Natural killer cell (primary cell): Measurements from ENCODE around the gene LPIN1. TPM values are rescaled to one million over a fixed set of nuclear protein-coding genes. Genes with fewer than 3 reads are reported as not detected.
"Not testable (repeated sequence)": the region's sequence is repeated elsewhere in the genome, so short reads cannot be mapped to it uniquely, and the experiment has no call there.

Source experiments
- ATAC-seq, 3 donors: fragments of 150-1000 bp in 2 of 3; fragments of 200-7000 bp in 1 of 3; cut with Tn5 transposase; 1 replicate in 1 of 3; 2 replicates in 2 of 3; pipeline ENCODE4 v1.10.0; 2021; ENCODE audit warnings: mild to moderate bottlenecking in 2 of 3, moderate library complexity in 2 of 3
- DNase-seq, 2 donors: peaks; one replicate each; pipeline versions ENCODE4 v3.0.0 to v3.0.0-alpha.2; 2013 to 2021; ENCODE audit warnings: mixed read lengths in 1 of 2
- H3K27ac ChIP-seq: one replicate; pipeline ENCODE4 v1.5.1; 2013; ENCODE audit warnings: mild to moderate bottlenecking, low read length
- H3K27me3 ChIP-seq: one replicate; pipeline ENCODE4 v1.6.1; 2013; ENCODE audit warnings: low read length; ENCODE audit not compliant: control insufficient read depth, insufficient read depth
- H3K36me3 ChIP-seq: one replicate; pipeline ENCODE4 v1.6.1; 2013; ENCODE audit warnings: low read length; ENCODE audit not compliant: control insufficient read depth, insufficient read depth
- H3K4me1 ChIP-seq: one replicate; pipeline ENCODE4 v1.6.1; 2013; ENCODE audit warnings: low read length; ENCODE audit not compliant: control insufficient read depth, insufficient read depth
- H3K4me3 ChIP-seq: one replicate; pipeline ENCODE4 v1.5.1; 2013; ENCODE audit warnings: low read length
- H3K9me3 ChIP-seq: one replicate; pipeline ENCODE4 v1.6.1; 2013; ENCODE audit warnings: low read length; ENCODE audit not compliant: control insufficient read depth, insufficient read depth
- H3K27ac Mint-ChIP-seq, 2 donors: one replicate each; pipeline ENCODE4 v1.8.0; 2022; ENCODE audit warnings: mild to moderate bottlenecking in 2 of 2, mixed read lengths in 2 of 2, moderate library complexity in 1 of 2
- H3K27me3 Mint-ChIP-seq, 2 donors: one replicate each; pipeline ENCODE4 v1.8.0; 2022; ENCODE audit warnings: low read depth in 2 of 2, mixed read lengths in 2 of 2
- H3K36me3 Mint-ChIP-seq: one replicate; pipeline ENCODE4 v1.8.0; 2022; ENCODE audit warnings: mixed read lengths
- H3K4me1 Mint-ChIP-seq, 2 donors: one replicate each; pipeline ENCODE4 v1.8.0; 2022; ENCODE audit warnings: mixed read lengths in 2 of 2
- H3K4me3 Mint-ChIP-seq: one replicate; pipeline ENCODE4 v1.8.0; 2022; ENCODE audit warnings: mild to moderate bottlenecking, moderate library complexity, mixed read lengths
- H3K9me3 Mint-ChIP-seq, 2 donors: one replicate each; pipeline ENCODE4 v1.8.0; 2022; ENCODE audit warnings: mixed read lengths in 2 of 2
- CTCF ChIP-seq: fragments of 200-600 bp; IDR thresholded peaks from one replicate; pipeline ENCODE4 v1.8.0; 2022; ENCODE audit warnings: antibody characterized with exemption
- WGBS: methylation state at CpG from one replicate; pipeline ENCODE4 v1.1.7; 2013; ENCODE audit warnings: missing lambda C conversion rate; ENCODE audit not compliant: insufficient coverage; 5-methylcytosine and 5-hydroxymethylcytosine counted together
- intact Hi-C: fragments of 100-400 bp; cut with micrococcal nuclease; formaldehyde crosslinking; loops from one replicate; pipeline ENCODE4 v1.14.2; 2022
- total RNA-seq, 4 donors: library from RNA; stranded (reverse); fragments of 120-200 nt in 1 of 4; gene quantifications; one replicate each; pipeline versions ENCODE4 v1.2.3 to v1.2.4, GENCODE V29; 2013 to 2022

LPIN1 gene
- total RNA-seq, 3 donors from 2014 or later (not counting 1 experiment from before 2014, with no cell fraction given) = 95.0 to 122 (median 118) TPM

- Histone ChIP-seq H3K27ac (no peak overlapping the region), H3K4me1 (no peaks in the 10 kb centered on the region), H3K9me3 (peaks cover 4% of the 10 kb centered on the region), H3K36me3 (no peaks in the 10 kb centered on the region), H3K27me3 (no peaks in the 10 kb centered on the region), H3K4me3 (no peak overlapping the region)
- H3K27ac Mint-ChIP-seq = no peak overlapping the region
- H3K36me3 Mint-ChIP-seq = no peaks in the 10 kb centered on the region
- WGBS = 46% methylated on average over 4 of the region's 4 CpGs
- peaks cover 0 to under 1% of the 10 kb centered on the region in 2 donors for H3K9me3 Mint-ChIP-seq
- ATAC-seq (peak in 1 of 3 donors; percentile 43), DNase-seq (no peak)
- TF ChIP-seq CTCF = no peak
- peaks cover 8 to 11% of the 10 kb centered on the region in 2 donors for H3K27me3 Mint-ChIP-seq
- no peak overlapping the region for H3K4me3 Mint-ChIP-seq
- H3K4me1 Mint-ChIP-seq = no peaks in the 10 kb centered on the region
- intact Hi-C loops = no loop called here
Measured at GRCh38 chr2:11839916-11840315, 93.5 kb downstream of the LPIN1 start.

- H3K4me1 ChIP-seq = no peaks in the 10 kb centered on the region
- H3K9me3 ChIP-seq = no peaks in the 10 kb centered on the region
- no peak for TF ChIP-seq CTCF
- Mint-ChIP-seq H3K27ac (no peak overlapping the region), H3K9me3 (no peaks in the 10 kb centered on the region), H3K4me3 (no peak overlapping the region), H3K36me3 (no peaks in the 10 kb centered on the region), H3K4me1 (no peaks in the 10 kb centered on the region), H3K27me3 (peaks cover 5 to 11% of the 10 kb centered on the region in 2 donors)
- no peak overlapping the region for H3K27ac ChIP-seq
- H3K4me3 ChIP-seq = no peak overlapping the region
- DNase-seq (no peak), ATAC-seq (no peak)
- H3K27me3 ChIP-seq = no peaks in the 10 kb centered on the region
- WGBS = 85% methylated on average over 2 of the region's 2 CpGs
- no peaks in the 10 kb centered on the region for H3K36me3 ChIP-seq
- intact Hi-C loops = no loop called here
Measured at GRCh38 chr2:11842336-11842735, 95.9 kb downstream of the LPIN1 start.

- peaks cover 0 to 13% of the 10 kb centered on the region in 2 donors for H3K27me3 Mint-ChIP-seq
- H3K36me3 ChIP-seq, H3K4me3 ChIP-seq, H3K36me3 Mint-ChIP-seq, H3K9me3 ChIP-seq, H3K27ac ChIP-seq, ATAC-seq, H3K4me3 Mint-ChIP-seq, H3K4me1 Mint-ChIP-seq, H3K9me3 Mint-ChIP-seq, intact Hi-C loops, H3K27me3 ChIP-seq, H3K4me1 ChIP-seq, DNase-seq, H3K27ac Mint-ChIP-seq: not testable (repeated sequence)
- WGBS = no CpG with 5 or more reads among the region's 1 CpG
Measured at GRCh38 chr2:11844798-11845197, 98.4 kb downstream of the LPIN1 start.

GRCh38 chr2:11847935-11848334 is 101.5 kb downstream of the LPIN1 start:
- peaks cover 4 to 21% of the 10 kb centered on the region in 2 donors for H3K27me3 Mint-ChIP-seq
- H3K4me1 Mint-ChIP-seq, H3K27me3 ChIP-seq, H3K36me3 ChIP-seq, DNase-seq, H3K9me3 ChIP-seq, H3K4me3 ChIP-seq, H3K27ac ChIP-seq, H3K4me1 ChIP-seq, H3K36me3 Mint-ChIP-seq, H3K4me3 Mint-ChIP-seq, ATAC-seq, H3K9me3 Mint-ChIP-seq, H3K27ac Mint-ChIP-seq, intact Hi-C loops: not testable (repeated sequence)
- WGBS = no CpG with 5 or more reads among the region's 2 CpGs
